Upper lobe of left lung (tissue), 4 donors: Measurements from ENCODE around the gene MDFI.

Experiments
- CTCF ChIP-seq, 6 experiments: fragments of 450-650 bp in 4 of 6; fragments of 200-600 bp in 2 of 6; sonication (generic) in 2 of 6; IDR thresholded peaks; one replicate each; pipeline ENCODE4 v1.5.1; 2016 to 2019; ENCODE audit warnings: antibody characterized with exemption in 6 of 6
- POLR2AphosphoS5 ChIP-seq, 2 donors: sonication (generic); formaldehyde crosslinking; IDR thresholded peaks; one replicate each; pipeline ENCODE4 v1.5.1; 2017; ENCODE audit warnings: antibody characterized with exemption in 2 of 2

GRCh38 chr6:41599015-41599851 lies 39.0 kb upstream of the MDFI start:
- TF ChIP-seq POLR2AphosphoS5 (IDR thresholded peaks at IDR 0.05) (no peak), CTCF (IDR thresholded peaks at IDR 0.05) (no peak)
